B cell (primary cell): ENCODE results near the gene TEDDM1. TPM values are rescaled to one million over a fixed set of nuclear protein-coding genes. Genes with fewer than 3 reads are reported as not detected.

Experiments
- ATAC-seq: fragments of 200-7000 bp; cut with Tn5 transposase; one replicate; pipeline ENCODE4 v1.10.0; 2021; ENCODE audit warnings: low read depth, mild to moderate bottlenecking, moderate number of reproducible peaks, moderate library complexity
- CTCF ChIA-PET: fragments of 350-600 bp; sonication (Branson Sonifier 250); formaldehyde crosslinking; loops from one replicate; lab custom pipeline; 2021; ENCODE audit warnings: antibody characterized with exemption, inconsistent platforms; lab: Charles Lee
- POLR2A ChIA-PET: fragments of 350-600 bp; sonication (Branson Sonifier 250); formaldehyde crosslinking; loops from one replicate; lab custom pipeline; 2021; ENCODE audit warnings: antibody characterized with exemption; lab: Charles Lee
- DNase-seq: peaks from one replicate; pipeline ENCODE4 v3.0.0; 2013
- H2AFZ ChIP-seq: 2 replicates; pipeline ENCODE4 v1.6.1; 2012; ENCODE audit warnings: mild to moderate bottlenecking, low read depth, low read length; ENCODE audit not compliant: insufficient read depth, poor library complexity, severe bottlenecking
- H3K27ac ChIP-seq, 2 donors: 1 replicate in 1 of 2; 2 replicates in 1 of 2; pipeline ENCODE4 v1.5.1; 2012 to 2013; ENCODE audit warnings: low read length in 2 of 2, mild to moderate bottlenecking in 2 of 2, moderate library complexity in 1 of 2
- H3K27me3 ChIP-seq, 4 experiments: fragments of 200-600 bp in 1 of 4; sonication (generic) in 1 of 4; replicated peaks in 1 of 4; 1 replicate in 2 of 4; 2 replicates in 2 of 4; pipeline versions ENCODE4 v1.6.1 to v1.7.0; 2013 to 2016; ENCODE audit warnings: low read length in 3 of 4, mild to moderate bottlenecking in 2 of 4, mixed read lengths in 1 of 4, moderate library complexity in 1 of 4; ENCODE audit not compliant: insufficient read depth in 4 of 4, control insufficient read depth in 3 of 4; ENCODE audit errors: control extremely low read depth in 1 of 4
- H3K36me3 ChIP-seq, 2 experiments: replicated peaks in 1 of 2; 1 replicate in 1 of 2; 2 replicates in 1 of 2; pipeline versions ENCODE4 v1.6.1 to v1.7.1; 2013; ENCODE audit warnings: low read length in 1 of 2; ENCODE audit not compliant: insufficient read depth in 2 of 2, control insufficient read depth in 1 of 2; ENCODE audit errors: control extremely low read depth in 1 of 2, extremely low read depth in 1 of 2
- H3K4me1 ChIP-seq, 2 donors: fragments of 200-600 bp in 1 of 2; sonication (generic) in 1 of 2; 1 replicate in 1 of 2; 2 replicates in 1 of 2; pipeline versions ENCODE4 v1.5.1 to v1.6.1; 2013 to 2017; ENCODE audit warnings: low read length in 2 of 2; ENCODE audit not compliant: control insufficient read depth in 2 of 2, insufficient read depth in 2 of 2
- H3K4me2 ChIP-seq: replicated peaks from 2 replicates; pipeline ENCODE3; 2012; ENCODE audit warnings: mild to moderate bottlenecking, low read depth, low read length; ENCODE audit not compliant: poor library complexity, severe bottlenecking
- H3K4me3 ChIP-seq, 5 experiments: fragments of 200-600 bp in 1 of 5; sonication (generic) in 1 of 5; 1 replicate in 3 of 5; 2 replicates in 2 of 5; pipeline versions ENCODE4 v1.5.1 to v1.7.0; 2011 to 2016; ENCODE audit warnings: low read length in 4 of 5, mild to moderate bottlenecking in 4 of 5, low read depth in 2 of 5, control low read depth in 1 of 5, moderate library complexity in 1 of 5; ENCODE audit not compliant: insufficient read depth in 1 of 5; ENCODE audit errors: control extremely low read depth in 1 of 5, extremely low read depth in 1 of 5
- H3K79me2 ChIP-seq: fragments of 200-600 bp; sonication (generic); one replicate; pipeline ENCODE4 v1.6.0; 2016; ENCODE audit warnings: low read length; ENCODE audit not compliant: control insufficient read depth, insufficient read depth
- H3K9ac ChIP-seq: fragments of 200-600 bp; sonication (generic); 2 replicates; pipeline ENCODE4 v1.6.1; 2017; ENCODE audit warnings: mild to moderate bottlenecking, low read length, moderate library complexity
- H3K9me3 ChIP-seq, 3 donors: one replicate each; pipeline versions ENCODE4 v1.6.1 to v1.7.1; 2013; ENCODE audit warnings: low read length in 2 of 3; ENCODE audit not compliant: control insufficient read depth in 2 of 3, insufficient read depth in 1 of 3; ENCODE audit errors: control extremely low read depth in 1 of 3
- H4K20me1 ChIP-seq: 2 replicates; pipeline ENCODE4 v1.6.0; 2012; ENCODE audit warnings: mild to moderate bottlenecking, low read length; ENCODE audit not compliant: insufficient read depth, control insufficient read depth, poor library complexity, severe bottlenecking
- H3K27ac Mint-ChIP-seq: one replicate; pipeline ENCODE4 v1.8.0; 2021; ENCODE audit warnings: mixed read lengths
- H3K27me3 Mint-ChIP-seq: one replicate; pipeline ENCODE4 v1.8.0; 2021; ENCODE audit warnings: mixed read lengths
- H3K4me1 Mint-ChIP-seq: one replicate; pipeline ENCODE4 v1.8.0; 2021; ENCODE audit warnings: mixed read lengths
- H3K4me3 Mint-ChIP-seq: one replicate; pipeline ENCODE4 v1.8.0; 2021; ENCODE audit warnings: mixed read lengths
- H3K9me3 Mint-ChIP-seq: one replicate; pipeline ENCODE4 v1.8.0; 2022; ENCODE audit warnings: mixed read lengths; ENCODE audit not compliant: insufficient read depth
- EZH2 ChIP-seq: IDR thresholded peaks from 2 replicates; pipeline ENCODE4 v1.6.1; 2012; ENCODE audit warnings: borderline replicate concordance, low read depth, mild to moderate bottlenecking, moderate library complexity, low read length; ENCODE audit not compliant: insufficient read depth, poor library complexity, severe bottlenecking
- WGBS: methylation state at CpG from one replicate; pipeline ENCODE4 v1.1.5; 2013; ENCODE audit warnings: missing lambda C conversion rate; ENCODE audit not compliant: insufficient coverage; 5-methylcytosine and 5-hydroxymethylcytosine counted together
- intact Hi-C: fragments of 100-400 bp; cut with micrococcal nuclease; formaldehyde crosslinking; loops from one replicate; pipeline ENCODE4 v1.10.0; 2022
- polyA plus RNA-seq: library from polyadenylated mRNA; depleted of rRNA; stranded (reverse); fragments of >200 nt; gene quantifications from 2 replicates; pipeline ENCODE4 v1.2.3, GENCODE V29; 2012
- total RNA-seq, 2 donors: library from RNA; stranded (reverse); fragments of 120-200 nt in 1 of 2; gene quantifications; 1 replicate in 1 of 2; 2 replicates in 1 of 2; pipeline versions ENCODE4 v1.2.3 to v1.2.4, GENCODE V29; 2013 to 2022
- TF ChIP-seq, protein P1 (sequence below): fragments of 200-600 bp; IDR thresholded peaks from one replicate; pipeline ENCODE4 v1.8.0; 2022; ENCODE audit warnings: antibody characterized with exemption, mild to moderate bottlenecking

Gene TEDDM1
- total and polyA plus RNA-seq, 2 donors (not counting 1 experiment from before 2014, with no cell fraction given), result not detected

DNA sequence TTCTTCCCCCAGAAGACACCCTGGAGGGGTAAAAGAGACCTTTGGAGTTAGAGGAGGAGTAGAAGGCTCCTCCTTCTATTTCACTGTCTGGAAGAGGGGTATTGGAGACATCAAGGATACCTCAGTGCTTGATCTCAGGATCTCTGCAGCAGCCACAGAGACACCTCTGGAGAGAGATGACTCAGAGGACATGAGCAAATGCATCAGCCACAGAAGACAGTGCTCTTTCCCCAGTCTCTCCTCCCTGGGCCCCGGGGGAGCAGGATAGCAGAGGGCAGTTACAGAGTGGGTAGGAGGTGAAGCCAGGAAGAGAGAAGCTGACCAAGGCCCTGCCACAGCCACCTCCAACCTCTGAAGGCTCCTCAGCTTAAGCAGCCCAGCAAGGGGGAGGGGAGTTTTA lies 15.3 kb upstream of the TEDDM1 start:
- ATAC-seq, result no peak
- Histone ChIP-seq H3K79me2 (no peaks in the 10 kb centered on the region), H3K27me3 (peaks cover 0 to 15% (median 0%) of the 10 kb centered on the region in 4 experiments), H3K4me3 (no peak overlapping the region), H3K4me1 (no peaks in the 10 kb centered on the region), H3K4me2 (no peak overlapping the region), H3K27ac (no peak overlapping the region), H3K9me3 (peaks cover 0 to 1% (median 0%) of the 10 kb centered on the region in 3 donors), H4K20me1 (no peaks in the 10 kb centered on the region), H3K9ac (no peak overlapping the region), H2AFZ (no peak overlapping the region), H3K36me3 (no peaks in the 10 kb centered on the region)
- no peak overlapping the region for H3K4me3 Mint-ChIP-seq
- WGBS, result no CpG with 5 or more reads among the region's 1 CpG
- H3K9me3 Mint-ChIP-seq, result no peaks in the 10 kb centered on the region
- intact Hi-C loops, result no loop called here
- no peak for TF ChIP-seq EZH2
- TF ChIP-seq, protein P1, sequence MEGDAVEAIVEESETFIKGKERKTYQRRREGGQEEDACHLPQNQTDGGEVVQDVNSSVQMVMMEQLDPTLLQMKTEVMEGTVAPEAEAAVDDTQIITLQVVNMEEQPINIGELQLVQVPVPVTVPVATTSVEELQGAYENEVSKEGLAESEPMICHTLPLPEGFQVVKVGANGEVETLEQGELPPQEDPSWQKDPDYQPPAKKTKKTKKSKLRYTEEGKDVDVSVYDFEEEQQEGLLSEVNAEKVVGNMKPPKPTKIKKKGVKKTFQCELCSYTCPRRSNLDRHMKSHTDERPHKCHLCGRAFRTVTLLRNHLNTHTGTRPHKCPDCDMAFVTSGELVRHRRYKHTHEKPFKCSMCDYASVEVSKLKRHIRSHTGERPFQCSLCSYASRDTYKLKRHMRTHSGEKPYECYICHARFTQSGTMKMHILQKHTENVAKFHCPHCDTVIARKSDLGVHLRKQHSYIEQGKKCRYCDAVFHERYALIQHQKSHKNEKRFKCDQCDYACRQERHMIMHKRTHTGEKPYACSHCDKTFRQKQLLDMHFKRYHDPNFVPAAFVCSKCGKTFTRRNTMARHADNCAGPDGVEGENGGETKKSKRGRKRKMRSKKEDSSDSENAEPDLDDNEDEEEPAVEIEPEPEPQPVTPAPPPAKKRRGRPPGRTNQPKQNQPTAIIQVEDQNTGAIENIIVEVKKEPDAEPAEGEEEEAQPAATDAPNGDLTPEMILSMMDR, result no peak
- no peak for DNase-seq
- ChIA-PET CTCF (interaction anchor here (1.3 kb wide), 1 partner anchor 273 kb away, joined by 3 read pairs; no protein-coding TSS in a partner anchor), POLR2A (no interaction called here)
- peaks cover 18% of the 10 kb centered on the region for H3K27me3 Mint-ChIP-seq
- H3K27ac Mint-ChIP-seq, result no peak overlapping the region
- H3K4me1 Mint-ChIP-seq, result no peaks in the 10 kb centered on the region

DNA sequence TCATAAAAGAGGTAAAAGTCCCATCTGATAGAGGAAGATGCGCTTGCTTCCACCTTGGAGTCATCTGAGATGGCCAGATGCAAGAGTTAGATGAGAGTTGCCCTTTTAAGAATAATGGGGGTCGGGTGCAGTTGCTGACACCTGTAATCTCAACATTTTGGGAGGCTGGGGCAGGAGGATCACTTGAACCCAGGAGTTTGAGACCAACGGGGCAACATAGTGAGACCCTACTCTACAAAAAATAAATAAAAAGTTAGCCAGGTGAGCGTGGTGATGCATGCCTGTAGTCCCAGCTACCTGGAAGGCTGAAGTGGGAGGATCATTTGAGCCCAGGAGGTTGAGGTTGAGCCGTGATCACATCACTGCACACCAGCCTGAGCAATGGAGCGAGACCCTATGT lies 13.5 kb upstream of the TEDDM1 start:
- Histone ChIP-seq H4K20me1 (no peaks in the 10 kb centered on the region), H3K4me2 (no peak overlapping the region), H3K9ac (no peak overlapping the region), H2AFZ (no peak overlapping the region), H3K27me3 (peaks cover 0 to 15% (median 0%) of the 10 kb centered on the region in 4 experiments), H3K4me1 (no peaks in the 10 kb centered on the region), H3K9me3 (no peaks in the 10 kb centered on the region), H3K4me3 (no peak overlapping the region), H3K79me2 (no peaks in the 10 kb centered on the region), H3K27ac (no peak overlapping the region), H3K36me3 (no peaks in the 10 kb centered on the region)
- Mint-ChIP-seq H3K27ac (no peak overlapping the region), H3K4me1 (no peaks in the 10 kb centered on the region), H3K9me3 (no peaks in the 10 kb centered on the region), H3K27me3 (peaks cover 23% of the 10 kb centered on the region), H3K4me3 (no peak overlapping the region)
- CTCF ChIA-PET, result no interaction called here
- intact Hi-C loops, result no loop called here
- DNase-seq, result no peak
- TF ChIP-seq, protein P1, result no peak
- TF ChIP-seq EZH2, result no peak
- POLR2A ChIA-PET, result no interaction called here
- ATAC-seq, result no peak
- WGBS, result 80% methylated on average over 6 of the region's 6 CpGs
